ENCODE data around the gene ARHGAP23.
"Not testable (repeated sequence)": the region's sequence is repeated elsewhere in the genome, so short reads cannot be mapped to it uniquely, and the experiment has no call there.

The ARHGAP23 gene

GRCh38 chr17:38491346-38492066, 63.2 kb downstream of the ARHGAP23 start:
- not testable (repeated sequence) for DNase-seq

- DNase-seq = peak; percentile 94
Measured at GRCh38 chr17:38492067-38493040, 64.1 kb downstream of the ARHGAP23 start.

GRCh38 chr17:38494152-38494551, 65.9 kb downstream of the ARHGAP23 start:
- DNase-seq = not testable (repeated sequence)

GRCh38 chr17:38497656-38498055, 69.4 kb downstream of the ARHGAP23 start:
- DNase-seq = not testable (repeated sequence)

GRCh38 chr17:38498353-38498752, 70.1 kb downstream of the ARHGAP23 start:
- no peak for DNase-seq

GRCh38 chr17:38499230-38499629, 71.0 kb downstream of the ARHGAP23 start:
- DNase-seq = not testable (repeated sequence)

GRCh38 chr17:38501718-38502117, 73.5 kb downstream of the ARHGAP23 start:
- not testable (repeated sequence) for DNase-seq

GRCh38 chr17:38503286-38503913, 75.1 kb downstream of the ARHGAP23 start:
- DNase-seq = not testable (repeated sequence)

- DNase-seq = no peak
Measured at GRCh38 chr17:38504216-38504615, 76.0 kb downstream of the ARHGAP23 start.

- DNase-seq = no peak
Measured at GRCh38 chr17:38507436-38507835, 79.2 kb downstream of the ARHGAP23 start.

- DNase-seq = no peak
Measured at GRCh38 chr17:38507921-38508569, 79.8 kb downstream of the ARHGAP23 start.

GRCh38 chr17:38508570-38508950, 80.3 kb downstream of the ARHGAP23 start:
- no peak for DNase-seq

GRCh38 chr17:38508954-38509771, 80.9 kb downstream of the ARHGAP23 start:
- DNase-seq = peak; percentile 80

GRCh38 chr17:38509772-38510420, 81.6 kb downstream of the ARHGAP23 start:
- DNase-seq = no peak

GRCh38 chr17:38510421-38511149, 82.3 kb downstream of the ARHGAP23 start:
- DNase-seq = no peak

- no peak for DNase-seq
Measured at GRCh38 chr17:38511150-38512108, 83.2 kb downstream of the ARHGAP23 start.

GRCh38 chr17:38512473-38513058, 84.3 kb downstream of the ARHGAP23 start:
- DNase-seq = no peak

- not testable (repeated sequence) for DNase-seq
Measured at GRCh38 chr17:38526526-38526925, 98.3 kb downstream of the ARHGAP23 start.

GRCh38 chr17:38528141-38528540, 99.9 kb downstream of the ARHGAP23 start:
- not testable (repeated sequence) for DNase-seq

All from stimulated activated CD4-positive, alpha-beta T cell treated with anti-CD3 and anti-CD28 coated beads, Interleukin-4, amount 100 ng/mL, for 24 hours (primary cell).